Caco-2 (cell line): ENCODE measurements around the gene GRIK3. TPM values are rescaled to one million over a fixed set of nuclear protein-coding genes. Genes with fewer than 3 reads are reported as not detected.

Experiments
- BruUV-seq: library from RNA; stranded (reverse); fragments of 400-500 nt; replicated peaks from 2 replicates; lab custom pipeline; 2021; lab: Mats Ljungman, UMichigan
- CTCF ChIA-PET: fragments of 300-600 bp; sonication (Branson Sonifier 250); formaldehyde crosslinking; loops from one replicate; lab custom pipeline; 2022; ENCODE audit warnings: antibody characterized with exemption; lab: Charles Lee
- POLR2A ChIA-PET: fragments of 300-600 bp; sonication (Branson Sonifier 250); formaldehyde crosslinking; loops from one replicate; lab custom pipeline; 2022; ENCODE audit warnings: antibody characterized with exemption; lab: Charles Lee
- DNase-seq, 2 experiments: peaks; one replicate each; pipeline versions ENCODE4 v3.0.0 to v3.0.0-alpha.2; 2020 to 2022
- H3K27me3 ChIP-seq: replicated peaks from 2 replicates; pipeline ENCODE4 v1.6.0; 2011; ENCODE audit warnings: low read length; ENCODE audit not compliant: control insufficient read depth, insufficient read depth
- H3K36me3 ChIP-seq: 2 replicates; pipeline ENCODE4 v1.5.1; 2011; ENCODE audit warnings: low read length; ENCODE audit not compliant: control insufficient read depth, insufficient read depth
- H3K4me1 ChIP-seq: fragments of 250-450 bp; sonication (Bioruptor Pico); 2 replicates; pipeline ENCODE4 v1.5.1; 2020; ENCODE audit warnings: mild to moderate bottlenecking
- H3K4me3 ChIP-seq: 2 replicates; pipeline ENCODE4 v1.5.1; 2011; ENCODE audit warnings: low read depth, mild to moderate bottlenecking, control low read depth, low read length
- H3K9me3 ChIP-seq: fragments of 250-450 bp; sonication (Bioruptor Pico); 2 replicates; pipeline ENCODE4 v1.5.1; 2020; ENCODE audit warnings: mild to moderate bottlenecking, moderate library complexity
- H3K27ac Mint-ChIP-seq: one replicate; pipeline ENCODE4 v1.8.0; 2022; ENCODE audit warnings: mixed read lengths; ENCODE audit not compliant: unreplicated experiment
- H3K27me3 Mint-ChIP-seq: one replicate; pipeline ENCODE4 v1.8.0; 2022; ENCODE audit warnings: mixed read lengths; ENCODE audit not compliant: insufficient read depth, unreplicated experiment
- H3K36me3 Mint-ChIP-seq: one replicate; pipeline ENCODE4 v1.8.0; 2022; ENCODE audit warnings: mild to moderate bottlenecking, mixed read lengths; ENCODE audit not compliant: insufficient read depth, unreplicated experiment
- H3K4me1 Mint-ChIP-seq: one replicate; pipeline ENCODE4 v1.8.0; 2022; ENCODE audit warnings: low read depth, mixed read lengths; ENCODE audit not compliant: unreplicated experiment
- H3K4me3 Mint-ChIP-seq: one replicate; pipeline ENCODE4 v1.8.0; 2022; ENCODE audit warnings: mild to moderate bottlenecking, moderate library complexity, mixed read lengths; ENCODE audit not compliant: unreplicated experiment
- H3K9me3 Mint-ChIP-seq: one replicate; pipeline ENCODE4 v1.8.0; 2022; ENCODE audit warnings: mixed read lengths; ENCODE audit not compliant: unreplicated experiment
- CTCF ChIP-seq, 2 experiments: fragments of 200-600 bp in 1 of 2; IDR thresholded peaks; 1 replicate in 1 of 2; 2 replicates in 1 of 2; pipeline versions ENCODE4 v1.5.1 to v1.8.0; 2011 to 2022; ENCODE audit warnings: antibody characterized with exemption in 1 of 2, control low read depth in 1 of 2, inconsistent platforms in 1 of 2, low read depth in 1 of 2, low read length in 1 of 2, mild to moderate bottlenecking in 1 of 2, moderate library complexity in 1 of 2; ENCODE audit not compliant: insufficient read depth in 1 of 2, severe bottlenecking in 1 of 2, unreplicated experiment in 1 of 2
- intact Hi-C: fragments of 100-400 bp; cut with micrococcal nuclease; formaldehyde crosslinking; loops from one replicate; pipeline ENCODE4 v1.10.0; 2022; ENCODE audit not compliant: unreplicated experiment
- total RNA-seq: library from RNA; stranded (reverse); gene quantifications from 2 replicates; pipeline ENCODE4 v1.2.3, GENCODE V29; 2022

The GRIK3 gene
- total RNA-seq, 1 experiment from 2014 or later, result not detected

DNA sequence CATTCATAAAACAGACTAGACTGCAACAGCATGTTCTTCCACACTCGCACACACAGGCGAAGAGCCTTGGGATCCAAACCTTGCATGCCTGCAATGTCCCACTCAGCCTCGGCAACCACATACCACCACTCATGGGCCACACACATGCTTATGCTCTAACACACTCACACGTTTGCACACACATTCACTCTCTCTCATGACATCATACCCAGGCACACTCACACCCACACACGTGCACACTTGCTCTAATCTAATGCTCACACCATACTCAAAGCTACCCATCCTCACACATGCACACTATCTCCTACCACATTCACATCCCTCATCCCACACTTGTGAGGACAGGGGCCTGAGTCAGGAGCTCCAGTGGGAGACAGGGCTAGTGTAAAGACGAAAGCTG, 50.3 kb downstream of the GRIK3 start:
- H3K4me1 Mint-ChIP-seq, result no peaks in the 10 kb centered on the region
- no peak for TF ChIP-seq CTCF (IDR thresholded peaks at IDR 0.05; ENCODE audit: insufficient read depth in 1 of 2, low read depth in 1 of 2, low read length in 1 of 2, severe bottlenecking in 1 of 2, unreplicated experiment in 1 of 2)
- H3K9me3 ChIP-seq, result no peaks in the 10 kb centered on the region
- H3K27me3 ChIP-seq, result no peaks in the 10 kb centered on the region
- BruUV-seq, result no TSS peak
- no peak overlapping the region for H3K27ac Mint-ChIP-seq
- no peaks in the 10 kb centered on the region for H3K9me3 Mint-ChIP-seq
- H3K27me3 Mint-ChIP-seq, result peaks cover 21% of the 10 kb centered on the region
- intact Hi-C loops, result no loop called here
- H3K4me3 Mint-ChIP-seq, result no peak overlapping the region
- no peaks in the 10 kb centered on the region for H3K4me1 ChIP-seq
- DNase-seq, result no peak
- CTCF ChIA-PET, result interaction anchor here (0.6 kb wide), 1 partner anchor 10 kb away, joined by 3 read pairs; no protein-coding TSS in a partner anchor
- POLR2A ChIA-PET, result no interaction called here
- H3K36me3 ChIP-seq, result no peaks in the 10 kb centered on the region
- H3K36me3 Mint-ChIP-seq, result no peaks in the 10 kb centered on the region
- H3K4me3 ChIP-seq, result no peak overlapping the region

- TF ChIP-seq CTCF (IDR thresholded peaks at IDR 0.05; ENCODE audit: insufficient read depth in 1 of 2, low read depth in 1 of 2, low read length in 1 of 2, severe bottlenecking in 1 of 2, unreplicated experiment in 1 of 2), result no peak
- no peak overlapping the region for H3K27ac Mint-ChIP-seq
- no TSS peak for BruUV-seq
- H3K4me1 ChIP-seq, result no peaks in the 10 kb centered on the region
- H3K4me3 Mint-ChIP-seq, result no peak overlapping the region
- no peak overlapping the region for H3K4me3 ChIP-seq
- no peaks in the 10 kb centered on the region for H3K36me3 Mint-ChIP-seq
- no peak for DNase-seq
- intact Hi-C loops, result no loop called here
- no peaks in the 10 kb centered on the region for H3K9me3 ChIP-seq
- ChIA-PET POLR2A (no interaction called here), CTCF (no interaction called here)
- peaks cover 19% of the 10 kb centered on the region for H3K27me3 Mint-ChIP-seq
- H3K9me3 Mint-ChIP-seq, result no peaks in the 10 kb centered on the region
- H3K27me3 ChIP-seq, result no peaks in the 10 kb centered on the region
- H3K4me1 Mint-ChIP-seq, result no peaks in the 10 kb centered on the region
- H3K36me3 ChIP-seq, result no peaks in the 10 kb centered on the region
Observed at GRCh38 chr1:36982709-36983108, 51.6 kb downstream of the GRIK3 start.

GRCh38 chr1:36981771-36982622, 52.3 kb downstream of the GRIK3 start:
- no peaks in the 10 kb centered on the region for H3K27me3 ChIP-seq
- no peak overlapping the region for H3K4me3 ChIP-seq
- DNase-seq, result no peak
- Mint-ChIP-seq H3K4me1 (no peaks in the 10 kb centered on the region), H3K4me3 (no peak overlapping the region), H3K9me3 (no peaks in the 10 kb centered on the region), H3K36me3 (no peaks in the 10 kb centered on the region), H3K27ac (no peak overlapping the region), H3K27me3 (peaks cover 19% of the 10 kb centered on the region)
- CTCF ChIA-PET, result no interaction called here
- POLR2A ChIA-PET, result no interaction called here
- BruUV-seq, result no TSS peak
- H3K36me3 ChIP-seq, result no peaks in the 10 kb centered on the region
- no peak for TF ChIP-seq CTCF (IDR thresholded peaks at IDR 0.05; ENCODE audit: insufficient read depth in 1 of 2, low read depth in 1 of 2, low read length in 1 of 2, severe bottlenecking in 1 of 2, unreplicated experiment in 1 of 2)
- H3K4me1 ChIP-seq, result no peaks in the 10 kb centered on the region
- intact Hi-C loops, result no loop called here
- no peaks in the 10 kb centered on the region for H3K9me3 ChIP-seq
